Globus pallidus (tissue), 1 donor: ENCODE results near the gene MROH2A.

Experiments used
- DNase-seq: peaks from one replicate; pipeline ENCODE4 v3.0.0-alpha.2; 2015; ENCODE audit warnings: low spot score

The MROH2A gene

GRCh38 chr2:233835230-233836186 is 57.4 kb downstream of the MROH2A start:
- DNase-seq: no peak

GRCh38 chr2:233836359-233836758 is 58.2 kb downstream of the MROH2A start:
- DNase-seq: no peak

GRCh38 chr2:233837694-233838229 is 59.6 kb downstream of the MROH2A start:
- no peak for DNase-seq

- DNase-seq: no peak
These were observed 60.1 kb downstream of the MROH2A start for GRCh38 chr2:233838251-233838650.

DNA sequence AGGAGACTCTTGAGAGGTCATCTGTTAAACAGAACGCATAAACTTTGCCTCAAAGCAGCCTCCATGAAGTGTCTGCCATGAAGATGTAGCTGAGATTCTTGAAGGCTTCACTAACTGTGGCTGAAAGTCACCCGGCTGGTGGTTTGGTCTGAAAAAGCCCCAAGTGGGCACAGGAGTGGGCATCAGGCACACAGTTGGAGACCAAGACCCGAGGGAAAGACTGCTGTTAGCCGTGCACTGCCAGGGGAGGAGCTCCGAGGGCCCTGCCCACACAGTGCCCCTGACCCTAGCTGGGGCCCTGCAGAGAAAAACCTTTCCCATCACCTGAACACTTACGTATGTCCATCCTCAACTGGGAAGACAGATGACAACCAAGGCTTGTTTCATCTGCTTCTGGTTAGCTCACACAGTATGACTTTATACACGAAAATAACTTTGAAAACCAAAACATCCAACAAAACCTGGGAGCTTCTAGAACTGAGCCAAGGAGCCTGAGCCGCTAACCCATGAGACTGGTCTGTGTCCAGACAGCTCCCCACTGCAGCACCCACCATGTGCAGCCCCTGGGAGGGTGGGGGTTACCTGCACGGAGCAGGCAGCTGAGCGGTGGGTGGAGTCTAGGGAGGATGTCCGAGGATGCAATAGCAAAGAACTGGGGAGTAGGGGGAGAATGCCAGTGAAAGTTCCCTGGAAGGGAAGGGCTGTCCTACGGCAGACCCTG is 60.8 kb downstream of the MROH2A start:
- DNase-seq: no peak

- DNase-seq: no peak
These were observed 61.3 kb downstream of the MROH2A start for GRCh38 chr2:233839447-233839820.

GRCh38 chr2:233840520-233840919 is 62.4 kb downstream of the MROH2A start:
- DNase-seq: no peak

DNA sequence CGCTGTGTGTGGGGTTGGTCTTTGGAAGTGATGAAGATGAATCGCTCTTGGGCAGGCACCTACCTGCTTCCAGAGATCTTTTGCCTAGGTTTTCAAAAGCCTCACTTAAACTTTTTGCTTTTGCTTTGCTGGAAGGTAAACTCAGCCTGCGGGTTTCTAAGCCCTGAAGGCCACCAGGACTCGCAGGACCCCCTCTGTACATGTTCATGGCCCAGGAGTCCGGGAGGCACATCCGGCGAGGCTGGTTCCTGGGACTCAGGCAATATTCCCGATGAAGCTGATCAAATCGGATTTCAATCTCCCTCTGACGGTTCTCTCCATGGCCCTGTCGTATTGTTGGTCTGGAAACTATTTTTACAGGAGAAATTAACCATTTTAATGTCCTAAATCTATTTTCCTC is 63.1 kb downstream of the MROH2A start:
- DNase-seq: no peak

GRCh38 chr2:233844064-233844807 is 66.1 kb downstream of the MROH2A start:
- no peak for DNase-seq

DNA sequence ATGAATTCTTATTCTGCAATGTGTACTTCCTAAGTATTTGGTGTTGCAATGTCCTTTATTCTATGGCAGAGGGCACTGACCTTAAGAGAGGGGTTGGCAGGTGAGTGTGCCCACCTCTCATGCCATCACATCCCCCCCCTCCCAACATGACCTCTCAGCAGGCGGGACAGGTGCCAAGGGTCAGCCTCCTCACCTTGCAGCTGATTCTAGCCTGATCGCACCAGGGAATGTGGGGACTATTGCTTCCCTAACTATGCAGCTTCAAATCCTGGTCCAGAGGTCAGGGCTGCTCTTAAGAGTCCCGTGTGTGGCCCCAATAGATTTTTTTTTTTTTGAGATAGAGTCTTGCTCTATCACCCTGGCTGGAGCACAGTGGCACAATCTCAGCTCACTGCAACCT is 66.7 kb downstream of the MROH2A start:
- no peak for DNase-seq

DNA sequence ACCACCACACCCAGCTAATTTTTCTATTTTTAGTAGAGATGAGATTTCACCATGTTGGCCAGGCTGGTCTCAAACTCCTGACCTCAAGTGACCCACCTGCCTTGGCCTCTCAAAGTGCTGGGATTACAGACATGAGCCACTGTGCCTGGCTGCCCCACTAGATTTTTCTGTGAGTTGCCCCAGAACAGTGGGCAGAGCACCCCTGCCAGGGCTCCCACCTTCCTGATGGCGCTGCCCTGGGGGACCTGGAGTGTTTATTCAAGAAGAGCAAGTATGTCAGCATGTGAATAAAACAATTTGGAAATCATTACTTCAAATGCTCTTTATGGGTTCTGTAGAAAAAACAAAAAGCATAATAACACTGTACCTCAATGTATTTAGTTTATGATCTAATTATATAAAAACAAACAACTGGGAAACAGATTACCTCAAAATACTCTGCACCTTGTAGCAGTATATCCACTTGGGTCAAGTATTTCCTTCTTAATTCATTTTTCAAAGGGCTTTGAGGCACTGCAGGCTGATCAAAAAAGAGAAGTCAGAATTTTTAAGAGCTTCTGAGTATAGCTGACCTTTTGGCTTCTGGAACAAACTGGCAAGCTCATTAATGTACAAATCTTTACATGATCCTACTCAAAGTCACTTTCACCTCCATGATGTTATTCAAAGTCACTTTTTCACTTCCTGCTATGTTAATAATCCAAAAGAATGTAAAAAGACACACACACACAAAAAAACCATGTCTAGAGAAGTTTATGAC is 67.4 kb downstream of the MROH2A start:
- no peak for DNase-seq

DNA sequence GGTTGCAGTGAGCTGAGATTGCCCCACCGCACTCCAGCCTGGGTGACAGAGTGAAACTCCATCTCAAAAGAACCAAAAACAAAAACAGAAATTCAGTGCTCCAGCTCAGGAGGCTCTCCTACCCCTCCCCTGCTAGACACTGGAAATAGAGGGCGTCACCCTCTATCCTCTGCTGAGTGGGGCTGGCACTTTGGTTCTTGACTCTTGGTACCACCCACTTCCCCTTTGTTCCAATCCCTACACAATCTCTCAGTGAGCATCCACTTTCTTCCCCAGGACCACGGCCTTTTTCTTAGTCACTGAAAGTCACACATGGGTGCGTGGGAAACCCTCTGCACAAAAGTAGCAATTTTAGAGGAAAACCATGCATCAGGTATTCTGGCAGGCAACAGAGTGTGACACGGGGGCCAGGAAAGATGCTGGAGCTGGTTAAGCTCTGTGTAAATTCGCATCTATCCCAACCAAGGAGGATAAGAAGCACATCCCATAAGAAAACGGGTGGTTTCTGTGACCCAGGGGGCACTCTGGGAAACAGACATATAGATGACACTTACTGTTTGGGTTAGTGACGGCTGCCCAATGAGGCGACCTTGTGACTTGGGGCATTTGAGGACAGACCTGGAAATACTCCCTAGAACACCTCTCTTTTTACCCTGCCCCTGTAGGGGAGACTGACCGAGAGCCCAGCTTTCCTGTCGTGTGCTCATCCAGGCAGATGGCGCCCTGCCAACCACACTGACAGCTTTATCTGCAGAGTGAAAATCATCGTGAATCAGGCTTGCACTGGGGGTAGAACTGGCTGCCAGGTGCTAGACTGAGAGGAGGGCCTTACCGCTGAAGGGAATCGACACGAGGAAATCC is 68.5 kb downstream of the MROH2A start:
- no peak for DNase-seq

DNA sequence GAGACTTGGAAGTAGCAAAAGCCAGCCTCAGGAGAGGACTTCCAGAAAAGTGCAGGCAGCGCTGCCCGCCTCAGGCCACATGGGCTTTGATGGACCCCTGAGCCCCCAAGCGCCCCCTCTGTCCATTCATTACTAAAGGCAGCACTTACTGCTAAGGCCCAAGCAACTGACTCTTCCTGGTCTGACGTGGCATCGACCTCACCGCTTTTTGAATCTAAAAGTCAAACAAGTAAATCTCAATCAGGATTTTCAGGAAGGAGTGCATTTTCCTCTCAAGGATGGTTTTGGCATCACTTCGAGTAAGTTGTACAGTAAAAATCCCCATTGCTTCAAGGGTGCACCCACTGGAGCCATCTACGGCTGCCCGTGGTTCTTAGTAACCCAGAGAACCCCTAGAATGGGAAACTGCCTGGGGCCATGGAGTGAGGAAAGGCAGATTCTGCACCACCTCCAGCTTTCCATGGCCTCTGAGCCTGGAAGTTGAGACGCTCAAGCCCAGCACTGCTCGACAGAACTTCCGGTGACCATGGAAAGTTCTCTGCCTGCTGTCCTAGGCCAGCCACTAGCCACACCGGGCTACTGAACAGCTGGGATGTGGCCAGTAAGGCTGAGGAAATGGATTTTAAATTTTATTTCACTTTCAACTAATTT is 69.2 kb downstream of the MROH2A start:
- no peak for DNase-seq

- no peak for DNase-seq
These were observed 70.1 kb downstream of the MROH2A start for GRCh38 chr2:233848276-233848675.

- DNase-seq: no peak
These were observed 71.6 kb downstream of the MROH2A start for GRCh38 chr2:233849607-233850271.

- DNase-seq: no peak
These were observed 72.6 kb downstream of the MROH2A start for GRCh38 chr2:233850745-233851144.

GRCh38 chr2:233851169-233851568 is 73.0 kb downstream of the MROH2A start:
- DNase-seq: no peak

- no peak for DNase-seq
These were observed 73.9 kb downstream of the MROH2A start for GRCh38 chr2:233852056-233852455.

DNA sequence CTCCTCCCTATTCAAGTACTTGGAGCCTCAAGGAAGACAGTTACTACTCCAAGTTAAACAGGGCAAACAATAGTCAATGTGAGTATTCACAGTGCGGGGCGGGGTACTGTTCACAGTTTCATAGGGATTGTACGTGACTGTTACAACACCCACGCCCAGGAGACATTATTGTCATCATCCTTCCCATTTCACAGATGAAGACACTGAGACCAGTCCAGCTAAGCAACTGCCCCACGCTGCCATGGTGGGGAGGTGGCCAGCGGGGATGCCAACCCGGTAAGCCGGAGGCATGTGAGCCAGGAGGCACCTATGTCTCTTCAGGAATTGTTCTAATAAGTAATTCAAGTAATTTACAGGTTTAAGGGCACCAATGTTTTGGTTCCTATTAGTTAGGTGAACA is 75.2 kb downstream of the MROH2A start:
- DNase-seq: no peak

DNA sequence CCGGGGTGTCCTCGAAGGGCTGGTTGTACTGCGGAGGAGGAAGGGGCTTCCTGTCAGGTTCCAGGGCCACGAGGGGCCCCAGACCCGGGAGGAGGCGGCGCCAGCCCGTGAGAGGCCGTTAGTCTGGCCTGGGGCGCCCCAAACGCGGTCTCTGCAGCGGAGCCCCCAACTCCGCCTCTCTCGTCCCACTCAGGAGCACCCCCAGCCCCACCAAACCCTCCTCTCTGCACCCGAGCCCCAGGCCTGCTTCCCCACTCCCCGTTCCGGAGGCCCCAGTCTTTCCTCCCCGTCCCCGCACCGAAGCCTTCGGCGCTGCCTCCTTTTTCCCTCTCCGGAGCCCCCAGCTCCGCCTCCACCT is 75.7 kb downstream of the MROH2A start:
- DNase-seq: no peak
